Hepatic stellate cell (primary cell): ENCODE data around the gene SERPINA1.

ENCODE experiments used
- DNase-seq: peaks from one replicate; pipeline ENCODE4 v3.0.0; 2011; ENCODE audit warnings: low spot score

Gene SERPINA1

GRCh38 chr14:94397289-94398181, 9.1 kb upstream of the SERPINA1 start:
- DNase-seq, result no peak

DNA sequence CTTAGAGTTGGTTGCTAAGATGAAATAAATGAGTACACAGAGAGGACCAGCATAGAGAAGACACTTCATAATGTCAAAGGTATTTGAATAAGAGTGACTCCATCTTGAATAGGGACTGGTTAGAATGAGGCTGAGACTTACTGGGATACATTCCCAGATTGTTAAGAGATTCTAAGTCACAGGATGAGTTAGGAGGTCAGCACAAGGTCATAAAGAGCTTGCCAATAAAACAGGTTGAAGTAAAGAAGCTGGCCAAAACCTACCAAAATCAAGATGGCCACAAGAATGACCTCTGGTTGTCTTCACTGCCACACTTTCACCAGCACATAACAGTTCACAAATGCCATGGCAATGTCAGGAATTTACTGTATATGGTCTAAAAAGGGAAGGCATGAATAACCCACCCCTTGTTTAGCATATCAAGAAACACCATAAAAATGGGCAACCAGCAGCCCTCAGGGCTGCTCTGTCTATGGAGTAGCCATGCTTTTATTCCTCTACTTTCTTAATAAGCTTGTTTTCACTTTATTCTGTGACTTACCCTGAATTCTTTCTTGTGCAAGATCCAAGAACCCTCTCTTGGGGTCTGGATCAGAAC, 8.3 kb upstream of the SERPINA1 start:
- no peak for DNase-seq

DNA sequence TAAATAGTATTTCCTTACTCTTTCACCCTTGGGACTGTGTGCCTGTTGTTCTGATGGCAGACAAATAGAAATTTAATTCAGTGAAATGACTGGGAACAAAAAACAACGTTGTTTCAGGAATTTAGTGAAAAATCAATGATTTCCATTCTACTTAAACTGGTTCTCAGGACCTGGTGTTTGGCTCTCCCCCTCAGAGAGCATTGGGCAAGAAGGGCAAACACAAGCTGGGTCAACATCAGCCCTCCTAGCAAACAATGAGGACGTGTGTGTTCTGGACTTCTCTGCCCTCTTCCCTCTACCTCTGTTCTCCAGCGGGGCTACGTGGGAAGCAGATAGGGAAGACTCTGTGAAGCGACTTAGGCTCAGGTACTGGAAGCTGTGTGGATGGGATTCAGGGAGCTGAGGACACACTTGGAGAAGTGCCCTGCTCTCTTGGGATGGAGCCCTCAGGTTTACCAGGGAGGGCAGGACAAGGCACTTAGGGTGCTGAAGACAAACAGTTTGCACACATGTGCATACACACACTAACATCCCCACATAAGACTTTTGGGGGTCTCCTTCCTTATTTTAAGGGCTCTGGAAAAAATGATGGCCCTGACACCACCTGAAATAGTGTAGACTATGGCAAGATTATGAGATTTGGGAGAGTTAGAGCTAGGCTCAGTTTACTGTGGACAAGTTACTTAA, 7.6 kb upstream of the SERPINA1 start:
- DNase-seq, result no peak

- DNase-seq, result no peak
Observed at GRCh38 chr14:94395282-94395887, 7.0 kb upstream of the SERPINA1 start.

GRCh38 chr14:94394581-94395207, 6.3 kb upstream of the SERPINA1 start:
- DNase-seq, result no peak

DNA sequence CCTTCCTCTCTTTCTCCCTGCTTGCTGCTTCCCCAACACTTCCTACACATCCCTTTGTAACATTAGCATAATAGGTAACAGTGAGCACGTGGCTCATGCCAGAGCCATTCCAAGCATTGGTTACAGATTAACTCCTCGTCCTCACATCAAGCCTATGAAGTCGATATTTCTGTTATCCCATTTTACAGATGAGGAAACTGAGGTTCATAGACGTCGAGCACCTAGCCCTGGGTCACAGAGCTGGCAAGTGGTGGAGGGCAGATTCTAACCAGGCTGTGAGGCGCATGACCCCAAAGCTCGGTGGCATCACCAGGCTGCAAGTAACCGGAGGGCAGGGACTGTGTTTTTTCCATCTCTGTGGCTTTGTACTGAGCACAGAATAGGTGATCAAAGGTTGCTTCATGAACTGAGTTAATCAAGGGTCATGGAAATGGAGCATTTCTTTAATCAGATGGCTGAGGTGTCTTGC, 5.7 kb upstream of the SERPINA1 start:
- no peak for DNase-seq

DNA sequence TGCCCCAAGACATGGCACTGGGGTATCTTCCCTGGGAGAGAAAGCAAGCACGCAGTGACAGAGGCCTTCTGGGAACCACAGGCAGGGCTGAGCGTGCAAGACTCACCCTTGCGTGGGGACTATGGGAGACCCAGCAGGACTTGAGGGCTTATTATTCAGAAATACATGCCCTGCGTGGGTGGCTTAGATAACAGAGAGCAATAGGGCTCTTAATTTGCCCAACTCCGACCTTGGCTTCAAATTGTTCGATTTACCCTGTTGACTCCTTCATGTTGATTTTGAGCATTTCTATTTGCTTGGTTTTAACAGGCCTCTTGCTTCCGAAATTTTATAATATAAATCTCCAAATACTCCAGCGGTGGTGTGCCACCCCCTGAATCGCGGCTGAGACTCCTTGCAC, 5.1 kb upstream of the SERPINA1 start:
- DNase-seq, result no peak

DNA sequence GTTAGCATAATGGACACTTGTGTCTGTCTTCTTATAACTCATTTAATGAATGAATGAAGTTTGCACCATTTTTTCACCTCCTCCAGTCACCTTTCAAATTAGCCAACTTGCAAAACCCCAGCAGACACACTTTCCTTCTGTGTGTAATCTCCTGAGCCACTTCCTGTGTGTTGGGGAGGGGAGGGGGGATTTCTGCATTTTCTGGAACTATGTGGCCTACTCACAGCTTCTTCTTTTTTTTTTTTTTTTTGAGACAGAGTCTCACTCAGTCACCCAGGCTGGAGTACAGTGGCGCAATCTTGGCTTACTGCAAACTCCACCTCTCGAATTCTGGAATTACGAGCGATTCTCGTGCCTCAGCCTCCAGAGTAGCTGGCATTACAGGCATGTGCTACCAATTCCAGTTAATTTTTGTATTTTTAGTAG, 4.1 kb upstream of the SERPINA1 start:
- no peak for DNase-seq

GRCh38 chr14:94391281-94391975, 3.0 kb upstream of the SERPINA1 start:
- DNase-seq, result no peak

DNA sequence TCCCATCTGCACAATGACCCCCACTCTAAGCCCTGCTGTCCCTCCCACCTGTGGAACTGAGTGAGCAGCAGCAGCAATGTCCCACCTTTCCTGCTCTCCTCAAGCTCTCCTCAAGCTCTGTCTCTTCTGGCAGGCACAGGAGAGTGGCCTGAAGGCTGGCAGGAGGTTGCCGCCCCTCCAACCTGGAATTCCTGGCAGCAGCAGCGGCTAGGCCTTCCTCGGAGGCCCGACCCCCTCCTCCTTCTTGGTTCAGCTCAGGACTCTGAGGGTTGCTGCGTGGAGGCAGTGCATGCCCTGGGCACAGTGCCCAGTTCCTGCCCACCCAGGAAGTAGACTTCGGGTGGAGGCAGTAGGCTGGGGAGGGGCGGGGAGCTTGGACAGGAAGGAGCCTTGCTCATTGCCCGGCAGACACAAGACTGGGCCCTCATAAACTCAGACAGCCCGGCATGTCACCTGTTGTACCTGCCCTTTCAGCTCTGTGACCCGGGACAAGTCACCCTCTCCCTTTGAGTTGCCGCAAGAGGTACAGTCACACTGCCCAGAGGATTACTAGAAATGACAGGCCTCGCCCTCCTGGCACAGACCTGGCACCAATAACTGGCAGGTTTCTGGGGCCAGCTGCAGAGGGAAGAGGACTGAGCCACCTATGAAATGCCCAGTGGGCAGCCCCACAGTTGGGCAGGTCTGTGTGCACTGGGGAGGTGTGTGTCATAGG, 2.1 kb upstream of the SERPINA1 start:
- DNase-seq, result no peak

DNA sequence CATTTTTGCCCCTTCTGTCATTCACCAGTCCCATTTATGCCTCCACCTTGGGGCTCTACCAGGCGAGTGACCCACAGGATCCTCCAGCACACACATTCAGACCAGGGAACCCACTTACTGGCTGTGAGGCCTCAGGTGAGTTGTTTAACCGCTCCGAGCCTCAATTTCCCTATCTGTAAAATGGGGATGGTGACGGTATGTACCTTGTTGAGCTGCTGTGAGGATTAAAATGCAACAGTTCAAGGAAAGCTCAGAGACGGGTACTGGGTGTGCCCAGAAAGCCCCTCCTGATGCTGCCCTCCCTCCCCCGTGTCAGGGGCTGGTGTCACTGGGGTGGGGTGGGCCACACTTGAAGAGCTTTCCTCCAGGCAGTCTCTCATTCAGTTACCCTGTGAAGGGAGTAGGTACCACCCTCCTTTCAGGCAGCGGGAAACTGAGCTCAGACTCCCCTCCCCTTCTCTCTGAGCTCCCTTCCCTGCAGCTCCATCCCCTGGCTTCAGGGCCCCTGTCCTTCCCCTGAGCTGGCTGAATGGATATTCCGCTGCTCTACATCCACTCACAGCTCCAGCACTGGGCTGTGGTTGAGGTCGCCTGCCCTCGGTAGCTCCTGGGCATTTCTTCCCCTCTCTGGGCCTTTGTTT, 1.4 kb upstream of the SERPINA1 start:
- no peak for DNase-seq

DNA sequence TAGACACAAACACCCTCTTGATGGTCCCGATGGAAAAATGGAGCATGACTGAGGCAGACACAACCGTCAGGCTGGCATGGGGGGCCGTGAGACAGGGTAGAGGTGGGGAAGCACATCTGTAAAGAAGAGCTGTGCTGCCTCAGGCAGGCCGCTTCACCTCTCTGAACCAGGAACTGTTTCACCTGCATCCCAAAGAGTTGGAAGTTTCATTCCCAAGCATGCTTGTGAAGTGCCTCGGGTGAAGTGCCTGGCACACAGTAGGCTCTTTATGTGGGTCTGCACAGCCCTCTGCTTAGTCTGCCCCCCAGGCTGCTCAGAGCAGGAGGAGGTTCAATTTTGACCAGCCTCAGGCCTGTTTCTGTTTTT, 685 bp upstream of the SERPINA1 start:
- DNase-seq, result no peak

GRCh38 chr14:94388027-94388383, 397 bp downstream of the SERPINA1 start:
- DNase-seq, result no peak

- no peak for DNase-seq
Observed at GRCh38 chr14:94387051-94388026, 1.1 kb downstream of the SERPINA1 start.

DNA sequence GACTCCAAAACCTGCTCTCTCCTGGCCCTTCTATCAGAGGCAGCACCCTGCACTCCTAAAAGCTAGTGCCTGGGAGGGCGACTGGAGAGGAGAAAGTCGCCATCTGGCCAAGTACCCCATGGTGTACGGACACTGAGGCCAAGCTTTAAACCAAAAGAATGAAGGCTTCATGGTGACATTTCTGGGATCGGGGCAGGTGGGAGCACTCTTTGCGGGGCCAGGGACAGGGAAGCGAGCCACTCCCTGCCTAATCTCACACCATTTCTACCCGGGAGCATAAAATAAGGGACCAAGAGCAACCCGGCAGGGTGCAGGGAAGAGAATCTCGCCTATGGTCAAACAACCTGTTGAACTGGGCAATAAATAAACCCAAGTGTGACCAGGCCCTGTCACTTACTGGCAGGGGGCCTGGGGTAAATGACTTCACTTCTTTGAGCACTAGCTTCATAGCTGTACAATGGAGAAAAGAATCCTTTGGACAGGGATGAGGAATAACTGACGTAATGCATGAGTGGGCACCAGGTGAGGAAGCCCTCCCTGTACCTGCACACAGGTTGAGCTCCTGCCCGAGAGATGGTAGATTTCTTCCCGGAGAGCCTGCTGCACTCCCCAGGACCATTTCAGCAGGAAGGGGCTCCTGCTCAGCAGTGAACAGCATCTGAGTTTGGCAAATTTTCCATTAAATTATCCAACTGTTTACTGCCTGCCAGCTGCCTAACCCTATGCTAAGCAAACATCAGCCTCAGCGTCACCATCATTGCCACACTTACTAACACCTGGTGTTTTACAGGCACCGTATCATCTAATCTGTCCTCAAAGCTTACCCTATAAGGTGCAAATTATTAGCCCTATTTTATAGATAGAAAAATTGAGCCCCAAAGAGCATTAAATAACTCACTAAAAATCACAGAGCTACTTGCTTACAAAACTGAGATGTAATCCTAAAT, 2.0 kb downstream of the SERPINA1 start:
- DNase-seq, result no peak

- DNase-seq, result no peak
Observed at GRCh38 chr14:94385553-94386057, 2.8 kb downstream of the SERPINA1 start.

- DNase-seq, result no peak
Observed at GRCh38 chr14:94384342-94384741, 4.1 kb downstream of the SERPINA1 start.

- no peak for DNase-seq
Observed at GRCh38 chr14:94383777-94384176, 4.6 kb downstream of the SERPINA1 start.
